GM12801 (cell line): ENCODE measurements around the gene TMEM39A.

Experiments used
- CTCF ChIP-seq: IDR thresholded peaks from one replicate; pipeline ENCODE4 v1.5.1; 2011; ENCODE audit warnings: control low read depth; ENCODE audit not compliant: insufficient read length; ENCODE audit errors: extremely low read depth

Gene TMEM39A

GRCh38 chr3:119500265-119500664 is 36.9 kb upstream of the TMEM39A start:
- no peak for TF ChIP-seq CTCF

- TF ChIP-seq CTCF = no peak
Measured at GRCh38 chr3:119498186-119499011, 35.0 kb upstream of the TMEM39A start, which contains the start of gene TIMMDC1. Gene TIMMDC1 (plus strand): TSS chr3:119498547. CDS start chr3:119498734, 187 bp downstream.

GRCh38 chr3:119497820-119498185 is 34.4 kb upstream of the TMEM39A start:
- no peak for TF ChIP-seq CTCF

GRCh38 chr3:119494597-119494996 is 31.2 kb upstream of the TMEM39A start:
- no peak for TF ChIP-seq CTCF

- TF ChIP-seq CTCF = no peak
Measured at GRCh38 chr3:119492810-119493209, 29.4 kb upstream of the TMEM39A start.

- no peak for TF ChIP-seq CTCF
Measured at GRCh38 chr3:119492128-119492527, 28.7 kb upstream of the TMEM39A start.

GRCh38 chr3:119490153-119490552 is 26.7 kb upstream of the TMEM39A start:
- no peak for TF ChIP-seq CTCF
